ENCODE measurements around the gene ATG7.

ATG7 gene

DNA sequence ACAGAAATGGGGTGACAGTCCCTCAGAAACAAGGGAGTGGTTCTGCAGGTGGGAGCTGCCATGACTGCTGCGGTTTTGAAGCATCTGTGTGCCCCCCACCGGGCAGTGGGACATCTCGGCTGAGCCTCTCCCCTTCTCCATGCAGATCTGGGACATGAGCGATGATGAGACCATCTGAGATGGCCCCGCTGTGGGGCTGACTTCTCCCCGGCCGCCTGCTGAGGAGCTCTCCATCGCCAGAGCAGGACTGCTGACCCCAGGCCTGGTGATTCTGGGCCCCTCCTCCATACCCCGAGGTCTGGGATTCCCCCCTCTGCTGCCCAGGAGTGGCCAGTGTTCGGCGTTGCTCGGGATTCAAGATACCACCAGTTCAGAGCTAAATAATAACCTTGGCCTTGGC lies 282.5 kb downstream of the ATG7 start:
- no peak for DNase-seq (ENCODE audit: low read depth)

DNA sequence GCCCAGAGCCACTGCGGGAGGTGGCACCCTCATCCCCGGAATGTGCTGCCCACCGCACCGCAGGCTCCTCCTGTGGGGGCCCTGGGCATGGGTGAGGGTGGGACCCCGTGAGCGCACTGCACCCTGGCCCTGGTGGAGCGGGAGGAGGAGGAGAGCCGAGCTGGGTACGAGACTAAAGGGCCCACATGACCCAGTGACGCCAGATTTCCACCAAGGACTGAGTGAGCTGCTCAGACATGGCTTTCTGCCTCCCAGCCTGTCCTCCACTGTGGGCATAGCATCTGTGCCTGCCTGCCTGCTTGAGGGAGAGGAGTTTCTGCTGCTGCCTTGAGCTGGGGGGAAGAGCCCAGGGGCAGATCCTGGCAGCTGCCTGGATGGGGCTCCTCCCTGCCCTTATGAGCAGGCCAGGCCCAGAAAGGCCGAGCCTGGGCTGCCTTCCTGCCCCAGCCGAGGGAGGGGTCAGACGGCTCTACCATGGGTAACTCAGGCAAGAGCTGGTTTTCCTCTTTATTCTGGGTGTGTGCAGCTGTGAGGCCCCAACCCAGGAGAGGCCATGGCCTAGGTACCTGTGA lies 283.1 kb downstream of the ATG7 start:
- no peak for DNase-seq (ENCODE audit: low read depth)

DNA sequence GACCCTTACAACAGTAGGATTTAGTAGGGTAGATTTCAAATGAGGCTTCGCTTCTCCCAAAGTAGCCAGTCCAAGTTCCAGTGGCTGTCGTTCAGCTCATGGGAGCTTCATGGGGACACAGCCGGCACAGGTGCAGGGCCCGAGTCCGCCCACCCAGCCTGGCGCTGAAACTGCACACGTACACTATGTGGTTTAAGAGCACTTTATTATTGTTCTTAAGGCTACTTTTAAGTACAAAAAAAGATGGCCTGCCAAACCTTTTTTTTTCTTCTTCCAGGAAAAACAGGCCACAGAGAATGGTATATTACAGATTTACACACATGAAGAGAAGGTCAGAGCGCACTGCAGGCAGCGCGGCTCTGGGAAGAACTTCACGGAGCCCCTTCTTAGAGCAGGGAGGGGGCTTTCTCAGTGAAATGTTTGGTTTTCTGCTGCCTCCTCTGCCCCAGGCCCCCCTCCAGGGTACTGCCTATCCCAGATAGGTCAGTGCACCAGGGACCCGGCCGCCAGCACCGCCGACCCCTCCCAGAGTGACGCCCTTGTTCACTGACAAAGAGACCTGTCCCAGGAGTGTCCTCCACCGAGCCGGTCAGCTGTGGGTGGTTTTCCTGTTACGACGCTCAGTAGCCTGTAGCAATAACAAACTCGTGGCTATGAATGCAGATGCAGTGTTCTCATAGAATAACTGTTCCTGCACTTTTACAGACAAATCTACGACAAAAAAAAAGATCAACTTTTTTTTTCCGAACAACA lies 283.9 kb downstream of the ATG7 start:
- DNase-seq (ENCODE audit: low read depth): no peak

DNA sequence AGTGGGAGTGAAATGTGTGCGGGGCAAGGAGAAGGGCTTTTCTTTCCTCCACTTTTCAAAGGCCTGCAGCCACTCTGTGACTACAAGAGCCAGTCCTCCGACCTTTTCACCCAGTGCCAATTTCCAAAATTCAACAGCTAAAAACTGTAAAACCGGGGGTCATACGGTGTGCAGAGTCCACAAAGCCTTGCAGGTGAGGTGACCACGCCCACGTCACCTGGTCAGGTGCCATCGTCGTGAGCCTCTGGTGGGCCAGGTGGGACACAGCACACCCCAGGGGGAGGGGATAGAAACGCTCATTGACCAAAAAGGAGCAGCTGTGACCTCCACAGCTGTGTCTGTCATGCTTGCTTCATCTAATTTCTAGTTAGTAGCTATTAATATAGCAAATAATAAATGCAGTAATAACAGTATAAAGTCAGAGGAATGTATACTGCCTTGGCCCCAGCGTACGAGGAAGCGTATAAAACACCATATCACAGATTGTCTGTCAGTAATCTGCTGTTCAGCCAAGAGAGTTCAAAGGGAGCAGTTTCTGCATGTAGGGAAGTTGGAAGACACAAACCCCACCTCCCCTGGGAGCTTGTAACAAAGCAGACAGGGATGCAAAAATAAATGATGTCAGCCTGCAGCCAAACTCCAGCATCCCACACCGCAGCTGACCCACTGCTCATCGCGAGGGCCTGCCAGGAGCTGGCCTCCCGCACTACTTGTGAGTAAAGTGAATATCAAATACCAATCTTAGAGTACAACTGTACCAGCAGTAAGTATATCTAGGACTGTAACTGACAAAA lies 284.9 kb downstream of the ATG7 start:
- DNase-seq (ENCODE audit: low read depth): peak; percentile 90

DNA sequence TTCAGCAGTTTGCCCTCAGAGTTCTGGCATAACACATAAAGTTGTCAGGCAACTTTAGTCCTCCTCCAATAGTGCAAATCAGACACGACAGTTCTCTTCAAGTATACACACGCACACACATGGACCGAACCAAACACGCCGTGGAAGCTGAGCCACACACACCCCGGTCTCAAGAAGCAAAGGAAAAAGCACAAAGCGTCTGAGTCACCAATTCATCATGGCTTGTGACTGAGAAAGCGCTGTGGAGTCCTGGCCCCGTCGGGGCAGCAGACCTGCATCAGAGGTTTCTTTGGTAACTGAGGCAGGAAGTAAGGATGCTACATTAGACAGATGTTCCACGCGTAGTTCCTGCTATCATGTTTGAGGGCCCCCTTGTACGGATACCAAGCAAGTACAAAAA lies 285.8 kb downstream of the ATG7 start:
- peak; percentile 65 for DNase-seq (ENCODE audit: low read depth)

DNA sequence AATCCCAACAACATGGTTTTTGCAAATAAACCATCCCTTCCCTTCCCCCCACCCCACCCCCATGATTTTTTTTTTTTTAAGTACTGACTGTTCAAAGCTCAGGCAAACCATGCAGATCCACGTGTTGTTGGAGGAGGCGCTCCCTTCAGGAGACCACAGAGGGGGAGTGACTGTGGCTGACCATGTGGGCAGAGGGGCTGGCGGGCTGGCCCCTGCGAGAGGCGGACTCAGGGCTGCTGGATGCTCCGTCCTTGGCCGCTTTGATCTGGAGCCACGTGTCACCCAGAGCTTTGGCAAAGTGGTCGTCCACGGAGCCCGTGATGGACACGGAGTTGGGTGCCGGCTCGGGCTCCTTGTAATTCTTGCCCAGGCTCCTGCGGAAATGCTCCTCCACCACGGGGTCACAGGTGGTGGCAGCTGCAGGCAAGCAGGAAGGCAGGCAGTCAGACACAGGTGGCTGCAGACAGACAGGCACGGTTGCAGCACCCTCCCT lies 286.3 kb downstream of the ATG7 start:
- no peak for DNase-seq (ENCODE audit: low read depth)

DNA sequence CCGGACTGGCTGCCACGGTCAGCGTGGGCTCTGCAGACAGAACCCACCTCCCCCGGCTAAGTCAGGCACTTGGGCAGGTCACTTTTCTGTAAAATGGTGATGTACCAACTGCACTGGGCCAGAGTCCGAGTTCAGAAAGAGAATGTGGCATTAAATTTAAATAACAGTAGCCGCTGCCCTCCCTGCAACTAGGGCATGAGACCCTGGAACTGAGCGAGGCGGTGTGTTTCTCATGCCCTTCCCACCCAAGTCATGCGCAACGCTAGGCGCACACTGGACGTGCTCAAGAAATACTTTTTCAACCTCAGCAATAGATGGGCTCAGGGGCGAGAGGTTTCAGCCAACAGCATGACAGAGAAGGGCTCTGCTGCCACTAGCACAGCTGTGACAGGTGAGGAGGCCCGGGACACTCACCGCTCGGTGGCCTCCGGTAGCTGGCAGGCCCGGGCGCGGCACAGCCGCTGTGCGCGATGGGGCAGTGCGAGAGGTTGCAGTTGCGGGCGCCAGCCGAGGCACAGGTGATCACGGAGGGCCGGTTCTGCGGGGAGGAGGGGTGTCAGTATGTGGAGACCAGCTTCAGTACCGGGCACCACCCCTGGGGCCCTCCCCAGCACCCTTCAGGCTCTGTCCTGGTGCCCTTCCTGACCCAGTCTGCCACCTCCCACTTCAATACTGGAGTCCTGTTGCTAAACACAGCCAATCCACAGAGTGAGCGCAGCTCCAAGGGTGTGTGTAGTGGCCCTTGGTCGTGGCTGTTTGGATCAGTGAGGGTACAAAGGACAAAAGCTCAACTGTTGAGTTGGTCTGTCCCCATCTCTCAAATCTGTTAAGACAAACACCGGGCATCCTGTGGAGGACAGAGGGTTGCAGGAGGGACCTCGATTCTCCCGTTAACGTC lies 287.0 kb downstream of the ATG7 start:
- no peak for DNase-seq (ENCODE audit: low read depth)

DNA sequence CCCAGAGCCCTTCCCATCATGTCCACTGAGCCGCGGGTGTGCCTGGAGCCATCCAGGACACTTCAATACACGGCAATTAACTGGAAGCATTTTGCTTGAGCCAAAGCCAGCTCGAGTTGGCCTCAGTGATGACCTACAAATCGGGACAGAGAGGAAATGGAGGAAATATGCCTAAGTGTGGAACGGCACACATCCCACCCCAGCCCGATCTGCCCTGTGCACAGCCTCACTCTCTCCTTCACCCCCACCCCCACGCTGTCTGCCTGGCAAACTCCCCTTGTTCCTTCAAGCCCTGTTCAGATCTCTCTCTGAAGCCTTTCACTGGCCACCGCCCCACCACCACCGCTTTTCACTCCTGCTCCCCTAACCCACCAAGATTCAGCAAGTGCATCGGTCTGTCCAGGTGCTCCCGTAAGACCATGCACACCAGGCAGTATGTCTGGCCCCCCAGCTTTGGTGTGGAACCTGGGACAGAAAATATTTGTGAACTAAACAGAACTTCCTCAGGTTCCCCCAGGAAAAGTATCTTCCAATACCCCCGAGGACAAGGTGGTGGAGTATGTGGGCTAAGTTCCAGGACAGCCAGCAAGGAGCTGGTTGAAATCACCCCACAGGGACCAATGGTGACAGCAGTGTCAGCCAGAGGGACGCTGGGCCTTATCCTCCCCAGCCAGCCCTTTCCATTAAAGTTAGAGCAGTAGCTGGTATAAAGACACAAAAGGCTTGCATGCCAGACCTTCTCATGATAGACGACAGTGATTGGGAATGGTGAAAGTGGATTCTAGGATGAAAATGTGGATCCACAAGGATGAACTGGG lies 287.8 kb downstream of the ATG7 start:
- DNase-seq (ENCODE audit: low read depth): no peak

DNA sequence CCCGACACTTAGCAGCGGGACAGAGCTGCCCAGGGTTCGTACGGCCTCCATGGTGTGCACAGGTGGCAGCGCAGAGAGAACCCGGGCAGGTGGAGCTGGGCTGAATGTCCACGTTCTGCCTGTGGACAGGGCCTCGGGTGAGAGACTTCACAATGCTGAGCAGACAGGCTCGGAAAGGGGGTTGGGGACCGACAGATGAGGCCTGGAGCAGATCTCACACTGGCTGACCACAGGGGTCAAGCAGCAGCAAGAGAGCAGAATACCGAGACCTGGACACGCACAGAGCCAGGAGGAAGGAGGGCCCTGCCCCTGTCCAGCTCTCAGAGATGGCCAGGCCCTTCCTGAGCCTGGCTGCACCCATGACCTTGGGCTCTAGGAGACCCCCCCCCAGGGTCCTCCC lies 288.5 kb downstream of the ATG7 start:
- no peak for DNase-seq (ENCODE audit: low read depth)

DNA sequence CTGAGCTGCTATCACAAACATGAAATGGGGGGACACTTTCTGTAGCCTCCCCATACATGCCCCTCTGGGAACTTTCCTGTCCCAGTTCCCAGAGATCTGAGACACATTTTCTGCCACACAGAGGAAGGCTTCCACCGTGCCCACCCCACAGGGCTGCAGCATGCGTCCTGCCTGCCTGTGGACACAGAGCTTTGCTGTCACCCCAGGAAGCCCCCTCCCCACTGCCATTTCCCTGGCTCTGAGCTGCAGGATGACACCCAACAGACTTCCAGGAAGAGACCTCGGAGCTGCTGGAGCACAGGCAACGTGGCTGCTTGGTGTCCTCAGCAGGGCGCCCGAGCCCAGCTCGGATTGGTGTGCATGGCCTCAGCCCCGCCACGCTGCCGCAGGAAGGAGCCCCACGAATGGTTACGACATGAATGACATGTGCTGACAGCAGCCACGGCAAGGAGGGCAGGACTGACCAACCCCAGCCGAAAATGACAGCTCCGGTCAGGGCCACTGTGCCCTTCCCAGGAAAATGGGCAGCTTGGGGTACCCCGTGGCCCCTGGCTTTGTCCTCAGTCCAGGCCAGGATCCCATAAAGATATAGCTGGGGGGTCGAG lies 290.2 kb downstream of the ATG7 start:
- DNase-seq (ENCODE audit: low read depth): no peak

DNA sequence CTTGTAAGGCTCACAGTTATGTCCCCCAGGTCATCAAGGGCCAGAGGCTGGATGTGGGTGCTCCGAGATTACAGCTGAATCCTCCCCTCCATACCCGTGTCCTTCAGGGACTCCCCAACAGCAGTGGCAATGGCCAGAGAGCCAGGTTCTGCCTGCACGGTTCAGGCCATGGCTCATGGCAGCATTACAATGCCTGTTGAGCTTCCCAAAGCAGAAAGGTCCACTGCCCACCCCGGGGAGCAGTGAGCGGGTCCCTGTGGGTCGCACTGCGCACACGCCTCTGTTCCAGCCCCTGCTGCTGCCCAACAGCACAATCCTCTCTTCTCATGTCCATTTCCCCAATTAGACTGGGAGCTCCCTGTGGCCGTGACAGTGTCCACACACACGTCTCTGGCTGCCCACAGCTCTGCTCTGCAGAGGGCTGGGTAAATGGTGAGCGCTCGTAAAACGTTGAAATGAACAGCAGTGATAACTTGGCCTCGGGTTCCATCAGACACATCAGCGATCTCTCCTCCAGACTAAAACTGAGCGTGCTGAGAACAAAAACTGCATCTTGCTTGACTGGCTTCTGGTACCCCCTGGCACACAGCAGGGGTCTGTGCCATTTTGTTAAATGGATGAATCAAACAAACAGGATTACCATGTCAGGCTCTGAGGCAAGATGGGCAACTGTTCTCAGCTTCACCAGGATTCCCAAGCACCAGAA lies 291.1 kb downstream of the ATG7 start:
- DNase-seq (ENCODE audit: low read depth): no peak

DNA sequence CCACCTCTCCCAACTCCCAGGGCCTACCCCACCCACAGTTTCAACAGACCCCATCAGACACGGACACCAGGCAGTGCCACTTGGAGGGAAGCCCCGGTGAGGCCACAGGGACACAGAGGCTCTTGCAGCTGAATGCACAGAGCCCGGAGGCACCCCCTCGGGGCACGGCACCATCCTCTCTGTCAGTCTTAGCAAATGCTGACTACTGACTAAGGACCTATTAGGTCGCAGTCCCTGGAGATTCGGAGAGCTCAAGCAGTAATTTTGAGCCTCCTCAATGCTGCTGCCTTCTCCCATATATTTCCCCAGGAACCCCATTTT lies 291.6 kb downstream of the ATG7 start:
- DNase-seq (ENCODE audit: low read depth): no peak

DNA sequence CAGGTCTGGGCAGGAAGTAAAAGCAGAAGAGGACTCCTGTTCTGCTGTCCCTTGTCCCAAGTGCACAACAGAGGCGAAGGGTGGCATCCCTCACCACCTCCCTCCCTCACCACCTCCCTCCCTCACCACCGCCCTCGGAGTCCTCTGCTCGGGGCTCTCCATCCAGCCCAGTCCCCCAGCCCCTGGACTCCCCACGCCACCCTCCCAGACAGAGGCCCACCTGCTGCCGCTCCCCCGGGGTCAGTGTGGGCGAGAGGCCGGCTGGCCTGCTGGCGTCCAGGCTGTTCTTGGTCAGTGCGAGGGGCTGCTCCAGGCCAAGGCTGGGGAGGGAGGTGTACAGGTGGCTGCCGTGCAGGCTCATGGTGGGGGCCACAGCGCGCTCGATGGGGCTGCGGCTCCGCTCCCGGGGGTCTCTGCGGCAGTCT lies 292.4 kb downstream of the ATG7 start:
- DNase-seq (ENCODE audit: low read depth): no peak

DNA sequence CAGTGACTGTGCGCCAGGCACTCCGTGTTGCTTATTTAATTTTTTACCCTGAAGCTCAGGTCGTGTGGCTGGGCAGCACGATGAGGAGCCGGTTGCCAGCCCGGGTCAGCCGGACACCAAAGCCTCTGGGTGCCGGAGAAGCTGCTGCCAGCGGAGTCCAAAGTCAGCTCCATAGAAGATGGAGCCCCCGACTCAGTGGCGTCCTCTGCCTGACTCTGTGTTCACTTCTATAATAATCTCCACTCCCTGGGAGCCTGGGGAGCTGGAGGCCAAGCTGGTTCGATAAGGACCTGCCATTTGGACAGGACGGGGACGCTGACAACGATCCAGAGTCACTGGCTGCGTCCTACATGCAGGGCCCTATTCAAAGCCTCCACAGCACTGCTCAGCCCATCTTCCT lies 292.9 kb downstream of the ATG7 start:
- DNase-seq (ENCODE audit: low read depth): no peak

DNA sequence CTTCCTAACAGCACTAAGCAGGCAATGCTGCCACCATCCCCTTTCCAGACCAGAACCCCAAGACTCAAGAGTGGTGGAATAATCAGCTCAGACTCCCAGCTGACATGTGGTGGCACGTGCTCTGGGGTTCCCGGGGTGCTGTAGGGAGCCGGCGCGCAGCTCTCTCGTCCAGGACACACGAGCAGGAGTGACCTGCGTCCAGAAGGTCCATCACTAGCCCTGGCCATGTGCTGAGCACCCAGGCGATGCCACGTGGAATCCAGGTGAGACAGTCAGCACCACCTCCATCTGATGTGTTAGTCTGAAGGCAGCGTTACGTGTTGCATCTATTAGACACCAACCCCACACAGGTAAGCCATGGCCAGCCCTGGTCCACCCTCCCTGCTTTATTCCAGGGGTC lies 293.3 kb downstream of the ATG7 start:
- DNase-seq (ENCODE audit: low read depth): no peak

DNA sequence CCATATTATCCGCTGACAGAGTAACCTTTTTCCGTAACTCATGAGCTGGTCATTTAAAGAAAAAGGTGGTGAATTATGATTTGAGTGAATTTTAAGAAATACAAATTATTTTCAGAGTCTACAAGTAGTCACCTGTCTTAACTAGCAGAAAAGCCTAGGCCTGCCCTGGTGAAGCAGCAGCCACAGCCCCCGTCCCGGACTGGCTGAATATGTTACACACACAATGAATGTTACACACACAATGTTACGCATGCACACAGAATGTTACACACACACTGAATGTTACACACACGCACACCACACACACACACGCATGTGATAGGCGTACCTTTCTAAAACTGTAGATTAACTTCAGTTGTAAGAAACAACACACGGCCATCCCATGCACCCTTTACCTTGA lies 293.7 kb downstream of the ATG7 start:
- DNase-seq (ENCODE audit: low read depth): no peak

DNA sequence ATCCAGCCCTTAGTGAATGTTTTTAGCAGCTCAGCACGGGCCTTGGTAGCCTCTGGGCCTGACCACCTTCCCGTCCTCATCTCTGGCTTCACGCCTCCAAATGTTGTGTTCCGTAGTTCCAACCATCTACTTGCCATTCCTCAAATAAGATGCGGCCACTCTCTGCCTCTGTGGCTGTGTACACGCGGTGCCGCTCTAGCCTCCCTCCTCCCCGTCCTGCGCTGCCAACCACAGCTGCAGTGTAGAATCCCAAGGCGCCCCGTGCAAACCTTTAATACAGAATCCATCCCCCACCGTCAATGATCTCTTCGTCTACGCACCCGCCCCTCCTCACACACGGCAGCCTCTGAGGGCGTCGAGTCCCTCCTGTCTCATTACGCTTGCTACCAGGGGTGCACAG lies 294.3 kb downstream of the ATG7 start:
- DNase-seq (ENCODE audit: low read depth): no peak

DNA sequence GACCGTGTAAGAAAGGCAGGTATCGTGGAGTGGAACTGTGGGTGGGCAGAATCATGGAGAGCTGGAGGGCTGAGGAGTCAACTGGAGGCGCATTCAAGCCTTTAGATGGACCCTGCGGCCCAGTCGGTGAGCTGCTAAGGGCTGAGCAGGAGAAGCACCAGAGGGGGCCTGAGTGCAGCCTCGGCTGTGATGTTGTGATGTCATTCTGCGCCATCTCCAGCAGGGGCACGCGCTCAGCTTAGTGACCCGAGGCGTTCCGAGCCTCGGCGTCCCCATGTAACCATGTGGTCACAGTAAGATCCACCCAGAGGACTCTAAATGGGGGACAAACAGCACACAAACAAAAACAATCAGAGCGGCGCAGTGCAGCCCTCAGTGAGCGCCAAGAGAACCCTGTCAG lies 294.7 kb downstream of the ATG7 start:
- DNase-seq (ENCODE audit: low read depth): no peak

DNA sequence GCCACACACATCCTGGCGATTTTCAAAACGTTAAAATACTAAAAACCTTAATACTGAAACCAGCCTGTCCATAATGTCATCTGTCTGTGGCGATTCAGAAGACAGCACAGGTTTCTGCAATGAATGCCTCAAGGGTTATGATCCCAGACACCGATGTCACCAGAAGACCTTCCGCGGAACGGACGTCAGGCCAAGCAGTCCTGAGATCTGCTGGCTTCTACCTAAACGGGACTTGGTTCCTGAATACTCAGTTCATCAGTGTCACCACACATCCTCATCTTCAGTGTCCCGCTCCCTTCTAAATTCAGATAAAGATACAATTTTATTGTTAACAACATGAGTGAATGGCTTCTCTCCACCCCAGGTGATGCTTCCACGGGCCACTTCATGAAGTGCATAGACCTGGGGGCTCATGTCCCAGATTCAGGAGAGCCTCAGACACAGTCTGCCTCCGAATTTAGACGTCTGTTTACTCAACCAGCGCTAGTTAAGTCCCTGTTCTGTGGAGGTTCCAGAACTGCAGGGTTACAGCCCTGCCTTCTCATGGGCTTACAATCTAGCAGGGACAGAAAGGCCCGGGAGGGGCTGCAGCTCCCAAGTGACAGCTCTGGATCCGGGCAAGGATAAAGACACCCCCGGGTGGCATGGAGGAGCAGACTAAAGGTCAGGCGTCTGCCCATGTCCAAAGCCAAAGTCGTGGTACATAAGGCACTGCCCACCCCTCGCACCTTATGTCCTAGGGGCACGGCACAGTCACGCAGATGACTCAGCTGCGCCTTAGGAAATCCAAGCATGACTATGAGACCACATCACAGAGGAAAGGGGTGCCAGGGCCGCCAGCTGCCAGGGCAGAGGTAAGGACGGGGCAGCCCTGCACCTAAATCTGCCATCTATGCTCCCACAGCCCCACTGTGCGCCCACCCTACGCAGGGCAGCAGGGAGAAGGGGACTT lies 295.6 kb downstream of the ATG7 start:
- peak; percentile 89 for DNase-seq (ENCODE audit: low read depth)

Measured in fibroblast of gingiva (primary cell).